ENCODE results near the gene DHRSX. TPM values are rescaled to one million over a fixed set of nuclear protein-coding genes. Genes with fewer than 3 reads are reported as not detected.

DHRSX gene
- total and polyA plus RNA-seq, 9 of the 15 experiments (the other 6 are each of a cell fraction or from before 2014, with no cell fraction given): 0.59 to 11.0 (median 6.2) TPM

DNA sequence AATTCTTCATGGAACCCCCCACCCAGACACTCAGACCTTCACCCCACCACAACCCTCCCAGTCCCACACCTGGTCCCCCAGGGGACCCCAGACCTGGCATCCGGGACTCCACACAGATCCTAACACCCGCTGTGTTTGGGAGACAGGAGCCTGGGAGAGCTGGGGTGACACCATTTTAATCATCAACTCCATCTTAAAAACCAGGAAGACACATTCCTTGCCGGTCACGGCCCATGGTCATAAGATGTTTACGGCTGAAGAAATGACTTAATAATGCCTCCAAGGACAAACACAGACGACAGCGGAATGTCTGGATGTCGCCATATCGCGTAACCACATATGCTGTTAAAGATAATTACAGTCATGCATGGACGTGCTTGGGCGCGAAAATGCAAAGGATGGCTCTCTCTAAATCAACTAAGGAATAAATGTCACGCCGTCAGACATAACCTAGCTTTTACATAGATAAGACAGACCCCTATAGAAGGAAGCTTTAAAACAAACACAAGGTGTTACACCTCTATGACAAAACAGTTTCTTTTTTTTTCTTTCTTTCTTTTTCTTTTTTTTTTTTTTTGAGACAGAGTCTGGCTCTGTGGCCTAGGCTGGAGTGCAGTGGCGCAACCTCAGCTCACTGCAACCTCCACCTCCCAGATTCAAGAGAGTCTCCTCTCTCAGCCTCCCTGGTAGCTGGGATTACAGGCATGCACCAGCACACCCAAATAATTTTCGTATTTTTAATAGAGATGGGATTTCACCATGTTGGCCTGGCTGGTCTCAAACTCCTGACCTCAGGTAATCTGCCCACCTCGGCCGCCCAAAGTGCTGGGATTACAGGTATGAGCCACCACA lies 2.1 kb upstream of the DHRSX start (continued):
- TF ChIP-seq, protein P1, sequence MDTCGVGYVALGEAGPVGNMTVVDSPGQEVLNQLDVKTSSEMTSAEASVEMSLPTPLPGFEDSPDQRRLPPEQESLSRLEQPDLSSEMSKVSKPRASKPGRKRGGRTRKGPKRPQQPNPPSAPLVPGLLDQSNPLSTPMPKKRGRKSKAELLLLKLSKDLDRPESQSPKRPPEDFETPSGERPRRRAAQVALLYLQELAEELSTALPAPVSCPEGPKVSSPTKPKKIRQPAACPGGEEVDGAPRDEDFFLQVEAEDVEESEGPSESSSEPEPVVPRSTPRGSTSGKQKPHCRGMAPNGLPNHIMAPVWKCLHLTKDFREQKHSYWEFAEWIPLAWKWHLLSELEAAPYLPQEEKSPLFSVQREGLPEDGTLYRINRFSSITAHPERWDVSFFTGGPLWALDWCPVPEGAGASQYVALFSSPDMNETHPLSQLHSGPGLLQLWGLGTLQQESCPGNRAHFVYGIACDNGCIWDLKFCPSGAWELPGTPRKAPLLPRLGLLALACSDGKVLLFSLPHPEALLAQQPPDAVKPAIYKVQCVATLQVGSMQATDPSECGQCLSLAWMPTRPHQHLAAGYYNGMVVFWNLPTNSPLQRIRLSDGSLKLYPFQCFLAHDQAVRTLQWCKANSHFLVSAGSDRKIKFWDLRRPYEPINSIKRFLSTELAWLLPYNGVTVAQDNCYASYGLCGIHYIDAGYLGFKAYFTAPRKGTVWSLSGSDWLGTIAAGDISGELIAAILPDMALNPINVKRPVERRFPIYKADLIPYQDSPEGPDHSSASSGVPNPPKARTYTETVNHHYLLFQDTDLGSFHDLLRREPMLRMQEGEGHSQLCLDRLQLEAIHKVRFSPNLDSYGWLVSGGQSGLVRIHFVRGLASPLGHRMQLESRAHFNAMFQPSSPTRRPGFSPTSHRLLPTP (IDR thresholded peaks at IDR 0.05; ENCODE audit: borderline replicate concordance, extremely low read depth, insufficient read length): no peak
- TF ChIP-seq ETV1 (tag; conservative IDR thresholded peaks at IDR 0.05; ENCODE audit: low read depth): peak; percentile 62
- TF ChIP-seq HNRNPK (IDR thresholded peaks at IDR 0.05; ENCODE audit: low read depth, low read length, poor library complexity, severe bottlenecking): no peak
- no peak for TF ChIP-seq KAT7 (CRISPR knock-in tag; IDR thresholded peaks at IDR 0.05; ENCODE audit: borderline replicate concordance)
- peak; percentile 32 for TF ChIP-seq TAF1 (IDR thresholded peaks at IDR 0.05; ENCODE audit: control insufficient read depth, extremely low read depth, insufficient read depth, low read length, severe bottlenecking)
- TF ChIP-seq, protein P2, sequence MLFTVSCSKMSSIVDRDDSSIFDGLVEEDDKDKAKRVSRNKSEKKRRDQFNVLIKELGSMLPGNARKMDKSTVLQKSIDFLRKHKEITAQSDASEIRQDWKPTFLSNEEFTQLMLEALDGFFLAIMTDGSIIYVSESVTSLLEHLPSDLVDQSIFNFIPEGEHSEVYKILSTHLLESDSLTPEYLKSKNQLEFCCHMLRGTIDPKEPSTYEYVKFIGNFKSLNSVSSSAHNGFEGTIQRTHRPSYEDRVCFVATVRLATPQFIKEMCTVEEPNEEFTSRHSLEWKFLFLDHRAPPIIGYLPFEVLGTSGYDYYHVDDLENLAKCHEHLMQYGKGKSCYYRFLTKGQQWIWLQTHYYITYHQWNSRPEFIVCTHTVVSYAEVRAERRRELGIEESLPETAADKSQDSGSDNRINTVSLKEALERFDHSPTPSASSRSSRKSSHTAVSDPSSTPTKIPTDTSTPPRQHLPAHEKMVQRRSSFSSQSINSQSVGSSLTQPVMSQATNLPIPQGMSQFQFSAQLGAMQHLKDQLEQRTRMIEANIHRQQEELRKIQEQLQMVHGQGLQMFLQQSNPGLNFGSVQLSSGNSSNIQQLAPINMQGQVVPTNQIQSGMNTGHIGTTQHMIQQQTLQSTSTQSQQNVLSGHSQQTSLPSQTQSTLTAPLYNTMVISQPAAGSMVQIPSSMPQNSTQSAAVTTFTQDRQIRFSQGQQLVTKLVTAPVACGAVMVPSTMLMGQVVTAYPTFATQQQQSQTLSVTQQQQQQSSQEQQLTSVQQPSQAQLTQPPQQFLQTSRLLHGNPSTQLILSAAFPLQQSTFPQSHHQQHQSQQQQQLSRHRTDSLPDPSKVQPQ (CRISPR knock-in tag; IDR thresholded peaks at IDR 0.05; ENCODE audit: borderline replicate concordance): no peak
- no peak for TF ChIP-seq FOXK1 (CRISPR knock-in tag; IDR thresholded peaks at IDR 0.05; ENCODE audit: borderline replicate concordance)
- no peak for TF ChIP-seq ARNT (IDR thresholded peaks at IDR 0.05)
- no peak for TF ChIP-seq PURB (CRISPR knock-in tag; IDR thresholded peaks at IDR 0.05; ENCODE audit: low read depth)
- TF ChIP-seq XRCC4 (IDR thresholded peaks at IDR 0.05; ENCODE audit: extremely low read depth, insufficient read depth, insufficient read length): no peak
- no peak for TF ChIP-seq MIER1 (IDR thresholded peaks at IDR 0.05; ENCODE audit: low read depth)
- peak; percentile 72 for TF ChIP-seq TCF3 (CRISPR knock-in tag; IDR thresholded peaks at IDR 0.05)
- no peak for TF ChIP-seq SUPT5H (IDR thresholded peaks at IDR 0.05)
- no peak for TF ChIP-seq ZNF778 (CRISPR knock-in tag; IDR thresholded peaks at IDR 0.05)
- no peak for TF ChIP-seq BCOR (IDR thresholded peaks at IDR 0.05)
- no peak for TF ChIP-seq RFX7 (CRISPR knock-in tag; IDR thresholded peaks at IDR 0.05)
- no peak for TF ChIP-seq TAF15 (IDR thresholded peaks at IDR 0.05; ENCODE audit: low read depth, low read length)
- peak; percentile 60; the same call in 1 of the 2 replicates for TF ChIP-seq ZNF212 (CRISPR knock-in tag; IDR thresholded peaks at IDR 0.05)
- peak; percentile 63; the same call in 1 of the 2 replicates for TF ChIP-seq KLF1 (tag; IDR thresholded peaks at IDR 0.05)
- peak; percentile 86; the same call in 1 of the 2 replicates for TF ChIP-seq ZNF197 (CRISPR knock-in tag; IDR thresholded peaks at IDR 0.05; ENCODE audit: low read depth)
- TF ChIP-seq MXI1 (IDR thresholded peaks at IDR 0.05; ENCODE audit: low read depth, low read length): no peak
- TF ChIP-seq FOXM1 (IDR thresholded peaks at IDR 0.05; ENCODE audit: low read depth): no peak
- no peak for TF ChIP-seq FOXM1 (CRISPR knock-in tag; IDR thresholded peaks at IDR 0.05; ENCODE audit: low read depth)
